ENCODE measurements around the gene PFAS. TPM values are rescaled to one million over a fixed set of nuclear protein-coding genes. Genes with fewer than 3 reads are reported as not detected.
A peak's percentile ranks its signal among the peaks of the same experiment; 100 is the strongest.

Gene PFAS
- total and polyA plus RNA-seq, 2 of the 8 experiments (the other 6 are each of a cell fraction or from before 2014, with no cell fraction given): 88.4 to 248 TPM

GRCh38 chr17:8212312-8213180 is 36.5 kb upstream of the PFAS start:
- CTCF ChIA-PET (ENCODE audit: partially characterized antibody): interaction anchor here (0.6 to 2.7 kb wide), 6 partner anchors 9 to 139 kb away, joined by 3 to 11 read pairs (median 5); no protein-coding TSS in a partner anchor
- no peak for FAIRE-seq
- POLR2A ChIA-PET (ENCODE audit: partially characterized antibody): interaction anchor here (1.0 to 19.6 kb wide), 7 partner anchors 11 to 125 kb away, joined by 3 to 373 read pairs (median 4); partner anchors contain the start of genes BORCS6, CTC1 and PFAS
- TF ChIP-seq RBBP5 (IDR thresholded peaks at IDR 0.05; ENCODE audit: borderline replicate concordance, low read depth, low read length): no peak
- no peak for TF ChIP-seq PHF8 (conservative IDR thresholded peaks at IDR 0.05; ENCODE audit: low read depth, low read length)
- TF ChIP-seq GABPA (IDR thresholded peaks at IDR 0.05; ENCODE audit: borderline replicate concordance, insufficient read depth, low read length): no peak
- TF ChIP-seq HDAC2 (IDR thresholded peaks at IDR 0.05; ENCODE audit: borderline replicate concordance in 1 of 2, low read depth in 2 of 2, low read length in 2 of 2): no peak
- no peak for TF ChIP-seq EP300 (IDR thresholded peaks at IDR 0.05; ENCODE audit: borderline replicate concordance in 1 of 2, low read depth in 2 of 2, low read length in 2 of 2)
- no peak for TF ChIP-seq RXRA (IDR thresholded peaks at IDR 0.05; ENCODE audit: insufficient read depth, low read depth, low read length)
- no peak for TF ChIP-seq SUZ12 (IDR thresholded peaks at IDR 0.05; ENCODE audit: low read length)
- TF ChIP-seq EZH2 (IDR thresholded peaks at IDR 0.05; ENCODE audit: low read depth, low read length, severe bottlenecking): no peak
- no peak for TF ChIP-seq MAX (IDR thresholded peaks at IDR 0.05)
- TF ChIP-seq SRF (IDR thresholded peaks at IDR 0.05; ENCODE audit: low read depth, low read length): no peak

More at GRCh38 chr17:8212312-8213180, 36.5 kb upstream of the PFAS start:
- Histone ChIP-seq H3K27me3 (replicated peaks in 1 of 4; ENCODE audit: control insufficient read depth in 3 of 4, extremely low read depth in 1 of 4, insufficient read depth in 3 of 4, low read length in 3 of 4) (no peaks in the 10 kb centered on the region), H3K4me3 (ENCODE audit: extremely low read depth in 1 of 4, insufficient read depth in 2 of 4, low read depth in 3 of 4, low read length in 4 of 4) (no peak overlapping the region), H2AFZ (ENCODE audit: low read length) (no peak overlapping the region), H3K27ac (ENCODE audit: low read depth, low read length) (no peak overlapping the region), H3K23me2 (ENCODE audit: low read depth, low read length) (peaks cover 4% of the 10 kb centered on the region), H2AK5ac (ENCODE audit: low read depth, low read length) (no peak overlapping the region; the same call in 1 of the 2 replicates), H4K91ac (replicated peaks; ENCODE audit: insufficient read length, low read length) (no peak overlapping the region), H3K36me3 (ENCODE audit: control insufficient read depth in 2 of 4, insufficient read depth in 4 of 4, low read length in 3 of 4) (peaks cover under 1 to 2% (median 2%) of the 10 kb centered on the region in 4 experiments; a peak in 6 of 8 replicates), H2BK12ac (ENCODE audit: low read depth, low read length) (no peak overlapping the region), H4K5ac (ENCODE audit: insufficient read length, low read depth, low read length) (no peak overlapping the region), H2BK20ac (ENCODE audit: low read length) (no peak overlapping the region), H2BK120ac (replicated peaks; ENCODE audit: low read depth, low read length) (no peak overlapping the region), H4K8ac (ENCODE audit: extremely low read depth, insufficient read depth, low read length) (no peak overlapping the region), H3K79me1 (ENCODE audit: low read depth, low read length) (0 out of 2 replicates have a peak, but pooled peaks cover 2% of the 10 kb centered on the region), H3K79me2 (ENCODE audit: control insufficient read depth in 1 of 2, insufficient read depth in 2 of 2, low read length in 2 of 2) (peaks cover 3 to 16% of the 10 kb centered on the region in 2 experiments), H3K9ac (replicated peaks in 1 of 4; ENCODE audit: extremely low read depth in 1 of 4, low read depth in 3 of 4, low read length in 3 of 4) (no peak overlapping the region), H3K4me1 (replicated peaks in 1 of 4; ENCODE audit: control insufficient read depth in 3 of 4, insufficient read depth in 4 of 4, low read length in 3 of 4) (peaks cover 0 to 4% (median under 1%) of the 10 kb centered on the region in 4 experiments; a peak in 2 of 7 replicates), H2BK5ac (ENCODE audit: low read depth, low read length) (no peak overlapping the region), H3K18ac (ENCODE audit: extremely low read depth, low read length) (no peak overlapping the region), H3K23ac (ENCODE audit: insufficient read length) (no peak overlapping the region), H4K20me1 (replicated peaks in 1 of 2; ENCODE audit: control insufficient read depth in 1 of 2, insufficient read depth in 2 of 2, low read length in 2 of 2) (no peaks in the 10 kb centered on the region), H3K4ac (replicated peaks; ENCODE audit: insufficient read length, low read depth, low read length) (no peak overlapping the region), H3K56ac (replicated peaks; ENCODE audit: insufficient read length, low read depth, low read length) (no peak overlapping the region), H2BK15ac (ENCODE audit: low read length) (peak overlapping the region; percentile 98; the same call in 1 of the 2 replicates), H3K9me3 (ENCODE audit: insufficient read depth in 2 of 2, low read depth in 1 of 2, low read length in 1 of 2) (no peaks in the 10 kb centered on the region), H3K14ac (ENCODE audit: insufficient read length) (no peak overlapping the region), H3K4me2 (ENCODE audit: insufficient read depth in 1 of 2, low read depth in 2 of 2, low read length in 2 of 2) (no peak overlapping the region)
- no peak for DNase-seq (ENCODE audit: low read depth in 1 of 2, low spot score in 2 of 2)
- WGBS, 2 experiments (ENCODE audit: extremely low coverage in 1 of 2, insufficient coverage in 1 of 2, insufficient read length in 1 of 2, insufficient replicate concordance in 2 of 2, low coverage in 1 of 2, low lambda C conversion rate in 2 of 2, missing lambda C conversion rate in 1 of 2): 90% methylated on average over 14 of the region's 14 CpGs; no CpG with 5 or more reads in 1 of the 2 experiments
